ENCODE measurements around the gene GEMIN7.

Gene GEMIN7

DNA sequence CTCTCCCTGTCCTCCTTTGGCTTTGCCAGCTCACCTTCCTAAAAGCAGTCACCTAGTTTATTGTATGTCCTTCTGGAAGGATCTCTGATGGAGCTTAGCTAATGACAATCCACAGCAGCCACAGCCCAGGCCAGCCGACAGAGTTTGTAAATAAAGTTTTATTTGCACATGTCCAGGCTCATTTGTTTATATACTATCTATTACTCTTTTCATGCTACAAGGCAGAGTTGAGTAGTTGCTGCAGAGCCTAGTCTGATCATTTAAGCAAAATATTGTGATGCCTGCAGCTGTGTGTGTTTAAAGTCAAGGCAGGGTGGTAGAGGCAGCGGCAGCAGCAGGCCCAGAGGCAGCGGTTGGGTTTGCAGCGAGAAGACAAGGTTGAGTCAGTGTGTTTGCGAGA lies 49.1 kb downstream of the GEMIN7 start:
- Histone ChIP-seq H3K9ac (ENCODE audit: low read length) (no peak overlapping the region), H3K9me3 (ENCODE audit: control insufficient read depth, low read depth, low read length) (no peaks in the 10 kb centered on the region), H3K27ac (ENCODE audit: low read length) (no peak overlapping the region), H3K4me3 (ENCODE audit: low read length) (no peak overlapping the region), H3K27me3 (ENCODE audit: control insufficient read depth, insufficient read depth, low read length) (no peaks in the 10 kb centered on the region), H3K4me1 (ENCODE audit: control insufficient read depth, low read depth, low read length) (peaks cover 5% of the 10 kb centered on the region), H3K36me3 (ENCODE audit: control insufficient read depth, low read depth, low read length) (no peaks in the 10 kb centered on the region)

- H3K27me3 ChIP-seq (ENCODE audit: control insufficient read depth, insufficient read depth, low read length), result no peaks in the 10 kb centered on the region
- H3K27ac ChIP-seq (ENCODE audit: low read length), result no peak overlapping the region
- no peak overlapping the region for H3K4me3 ChIP-seq (ENCODE audit: low read length)
- H3K9me3 ChIP-seq (ENCODE audit: control insufficient read depth, low read depth, low read length), result no peaks in the 10 kb centered on the region
- H3K4me1 ChIP-seq (ENCODE audit: control insufficient read depth, low read depth, low read length), result peaks cover 5% of the 10 kb centered on the region
- no peaks in the 10 kb centered on the region for H3K36me3 ChIP-seq (ENCODE audit: control insufficient read depth, low read depth, low read length)
- no peak overlapping the region for H3K9ac ChIP-seq (ENCODE audit: low read length)
Observed at GRCh38 chr19:45128806-45129205, 49.7 kb downstream of the GEMIN7 start.

GRCh38 chr19:45130236-45130635 lies 51.2 kb downstream of the GEMIN7 start:
- no peak overlapping the region for H3K9ac ChIP-seq (ENCODE audit: low read length)
- no peaks in the 10 kb centered on the region for H3K27me3 ChIP-seq (ENCODE audit: control insufficient read depth, insufficient read depth, low read length)
- no peaks in the 10 kb centered on the region for H3K9me3 ChIP-seq (ENCODE audit: control insufficient read depth, low read depth, low read length)
- H3K4me3 ChIP-seq (ENCODE audit: low read length), result no peak overlapping the region
- H3K27ac ChIP-seq (ENCODE audit: low read length), result no peak overlapping the region
- peaks cover 5% of the 10 kb centered on the region for H3K4me1 ChIP-seq (ENCODE audit: control insufficient read depth, low read depth, low read length)
- H3K36me3 ChIP-seq (ENCODE audit: control insufficient read depth, low read depth, low read length), result no peaks in the 10 kb centered on the region

GRCh38 chr19:45130888-45131615 lies 52.0 kb downstream of the GEMIN7 start:
- H3K9me3 ChIP-seq (ENCODE audit: control insufficient read depth, low read depth, low read length), result no peaks in the 10 kb centered on the region
- H3K36me3 ChIP-seq (ENCODE audit: control insufficient read depth, low read depth, low read length), result no peaks in the 10 kb centered on the region
- peaks cover 5% of the 10 kb centered on the region for H3K4me1 ChIP-seq (ENCODE audit: control insufficient read depth, low read depth, low read length)
- no peak overlapping the region for H3K4me3 ChIP-seq (ENCODE audit: low read length)
- no peaks in the 10 kb centered on the region for H3K27me3 ChIP-seq (ENCODE audit: control insufficient read depth, insufficient read depth, low read length)
- H3K27ac ChIP-seq (ENCODE audit: low read length), result no peak overlapping the region
- no peak overlapping the region for H3K9ac ChIP-seq (ENCODE audit: low read length)

DNA sequence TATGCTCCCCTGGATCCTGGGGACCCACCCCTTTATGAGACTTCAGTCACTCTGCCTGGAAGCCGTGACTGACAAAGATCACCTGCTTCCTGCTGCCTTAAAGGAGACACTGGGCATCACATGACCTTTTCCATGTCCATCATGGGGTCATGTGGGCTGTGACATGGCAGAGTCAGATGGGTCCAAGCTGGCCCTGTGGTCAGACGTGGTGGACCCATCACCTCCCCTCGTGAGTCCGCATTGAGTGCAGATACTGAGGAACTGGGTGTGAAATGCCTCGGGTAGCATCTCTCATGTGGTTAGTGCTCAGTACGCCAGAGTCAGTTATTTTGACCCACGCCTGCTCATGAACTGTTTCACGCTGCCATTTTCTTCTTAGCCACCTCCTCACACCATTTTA lies 54.6 kb downstream of the GEMIN7 start:
- H3K27ac ChIP-seq (ENCODE audit: low read length), result no peak overlapping the region
- H3K4me1 ChIP-seq (ENCODE audit: control insufficient read depth, low read depth, low read length), result peaks cover 13% of the 10 kb centered on the region
- no peak overlapping the region for H3K9ac ChIP-seq (ENCODE audit: low read length)
- H3K4me3 ChIP-seq (ENCODE audit: low read length), result no peak overlapping the region
- H3K36me3 ChIP-seq (ENCODE audit: control insufficient read depth, low read depth, low read length), result no peaks in the 10 kb centered on the region
- no peaks in the 10 kb centered on the region for H3K27me3 ChIP-seq (ENCODE audit: control insufficient read depth, insufficient read depth, low read length)
- H3K9me3 ChIP-seq (ENCODE audit: control insufficient read depth, low read depth, low read length), result no peaks in the 10 kb centered on the region

- Histone ChIP-seq H3K4me1 (ENCODE audit: control insufficient read depth, low read depth, low read length) (peaks cover 13% of the 10 kb centered on the region), H3K9ac (ENCODE audit: low read length) (no peak overlapping the region), H3K9me3 (ENCODE audit: control insufficient read depth, low read depth, low read length) (no peaks in the 10 kb centered on the region), H3K4me3 (ENCODE audit: low read length) (no peak overlapping the region), H3K27me3 (ENCODE audit: control insufficient read depth, insufficient read depth, low read length) (no peaks in the 10 kb centered on the region), H3K36me3 (ENCODE audit: control insufficient read depth, low read depth, low read length) (no peaks in the 10 kb centered on the region), H3K27ac (ENCODE audit: low read length) (no peak overlapping the region)
Observed at GRCh38 chr19:45135176-45135885, 56.3 kb downstream of the GEMIN7 start.

DNA sequence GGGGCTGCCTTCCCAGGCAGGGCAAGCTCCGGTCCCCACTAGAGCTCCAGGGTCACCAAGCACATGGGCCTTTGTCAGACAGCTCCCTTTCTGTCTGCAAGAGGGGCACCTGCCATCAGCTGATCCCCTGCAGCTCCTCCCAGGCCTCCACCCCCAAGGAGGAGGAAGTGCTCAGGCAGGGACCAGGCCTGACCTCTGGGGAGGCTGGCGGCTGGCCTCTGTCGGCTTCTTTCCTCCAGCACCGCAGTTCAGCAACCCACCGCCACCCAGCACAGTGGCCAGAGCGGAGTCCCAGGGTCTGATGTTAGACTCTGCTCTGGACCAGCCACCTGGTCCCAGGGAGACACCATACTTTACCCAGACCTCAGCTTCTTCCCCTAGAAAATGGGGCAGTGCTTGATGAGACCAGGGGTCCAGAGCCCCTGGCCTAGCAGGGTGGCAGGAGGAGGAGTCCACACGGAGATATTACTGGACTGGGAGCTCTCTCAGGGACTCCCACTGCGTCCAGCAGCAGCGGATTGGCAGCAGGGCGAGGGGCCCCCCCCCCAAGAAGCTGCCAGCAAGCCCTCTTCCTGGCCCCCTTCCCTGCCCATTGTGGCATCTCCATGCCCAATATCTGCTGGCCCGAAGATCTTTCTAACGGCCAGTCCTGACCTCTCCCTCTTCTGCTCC lies 57.6 kb downstream of the GEMIN7 start:
- no peak overlapping the region for H3K9ac ChIP-seq (ENCODE audit: low read length)
- H3K4me3 ChIP-seq (ENCODE audit: low read length), result no peak overlapping the region
- no peaks in the 10 kb centered on the region for H3K9me3 ChIP-seq (ENCODE audit: control insufficient read depth, low read depth, low read length)
- no peaks in the 10 kb centered on the region for H3K36me3 ChIP-seq (ENCODE audit: control insufficient read depth, low read depth, low read length)
- no peaks in the 10 kb centered on the region for H3K27me3 ChIP-seq (ENCODE audit: control insufficient read depth, insufficient read depth, low read length)
- peaks cover 8% of the 10 kb centered on the region for H3K4me1 ChIP-seq (ENCODE audit: control insufficient read depth, low read depth, low read length)
- no peak overlapping the region for H3K27ac ChIP-seq (ENCODE audit: low read length)

GRCh38 chr19:45137179-45137761 lies 58.2 kb downstream of the GEMIN7 start:
- Histone ChIP-seq H3K27ac (ENCODE audit: low read length) (no peak overlapping the region), H3K9ac (ENCODE audit: low read length) (no peak overlapping the region)

GRCh38 chr19:45138303-45138751 lies 59.3 kb downstream of the GEMIN7 start:
- Histone ChIP-seq H3K9ac (ENCODE audit: low read length) (no peak overlapping the region), H3K4me3 (ENCODE audit: low read length) (no peak overlapping the region), H3K4me1 (ENCODE audit: control insufficient read depth, low read depth, low read length) (peaks cover 8% of the 10 kb centered on the region), H3K27ac (ENCODE audit: low read length) (no peak overlapping the region), H3K9me3 (ENCODE audit: control insufficient read depth, low read depth, low read length) (no peaks in the 10 kb centered on the region), H3K36me3 (ENCODE audit: control insufficient read depth, low read depth, low read length) (peaks cover 4% of the 10 kb centered on the region), H3K27me3 (ENCODE audit: control insufficient read depth, insufficient read depth, low read length) (no peaks in the 10 kb centered on the region)

More at GRCh38 chr19:45137179-45137761, 58.2 kb downstream of the GEMIN7 start:
- Histone ChIP-seq H3K27me3 (ENCODE audit: control insufficient read depth, insufficient read depth, low read length) (no peaks in the 10 kb centered on the region), H3K4me1 (ENCODE audit: control insufficient read depth, low read depth, low read length) (peaks cover 8% of the 10 kb centered on the region), H3K4me3 (ENCODE audit: low read length) (no peak overlapping the region), H3K36me3 (ENCODE audit: control insufficient read depth, low read depth, low read length) (peaks cover 2% of the 10 kb centered on the region), H3K9me3 (ENCODE audit: control insufficient read depth, low read depth, low read length) (no peaks in the 10 kb centered on the region)

GRCh38 chr19:45139286-45140143 lies 60.5 kb downstream of the GEMIN7 start:
- H3K4me3 ChIP-seq (ENCODE audit: low read length), result no peak overlapping the region
- no peaks in the 10 kb centered on the region for H3K9me3 ChIP-seq (ENCODE audit: control insufficient read depth, low read depth, low read length)
- no peak overlapping the region for H3K9ac ChIP-seq (ENCODE audit: low read length)
- peaks cover 8% of the 10 kb centered on the region for H3K4me1 ChIP-seq (ENCODE audit: control insufficient read depth, low read depth, low read length)
- peaks cover 4% of the 10 kb centered on the region for H3K36me3 ChIP-seq (ENCODE audit: control insufficient read depth, low read depth, low read length)
- no peak overlapping the region for H3K27ac ChIP-seq (ENCODE audit: low read length)
- no peaks in the 10 kb centered on the region for H3K27me3 ChIP-seq (ENCODE audit: control insufficient read depth, insufficient read depth, low read length)

- H3K9me3 ChIP-seq (ENCODE audit: control insufficient read depth, low read depth, low read length), result no peaks in the 10 kb centered on the region
- H3K4me1 ChIP-seq (ENCODE audit: control insufficient read depth, low read depth, low read length), result peaks cover 8% of the 10 kb centered on the region
- no peak overlapping the region for H3K4me3 ChIP-seq (ENCODE audit: low read length)
- no peak overlapping the region for H3K27ac ChIP-seq (ENCODE audit: low read length)
- no peak overlapping the region for H3K9ac ChIP-seq (ENCODE audit: low read length)
- H3K27me3 ChIP-seq (ENCODE audit: control insufficient read depth, insufficient read depth, low read length), result no peaks in the 10 kb centered on the region
- peaks cover 4% of the 10 kb centered on the region for H3K36me3 ChIP-seq (ENCODE audit: control insufficient read depth, low read depth, low read length)
Observed at GRCh38 chr19:45140144-45140503, 61.1 kb downstream of the GEMIN7 start.

All from iPS-18a (cell line).